Dermis microvascular lymphatic vessel endothelial cell (primary cell): ENCODE measurements around the gene ARMC7. TPM values are rescaled to one million over a fixed set of nuclear protein-coding genes. Genes with fewer than 3 reads are reported as not detected.

Source experiments
- DNase-seq, 2 donors: peaks; one replicate each; pipeline versions ENCODE4 v3.0.0 to v3.0.0-alpha.2; 2010; ENCODE audit warnings: low read depth in 2 of 2
- total RNA-seq: library from RNA; depleted of rRNA; stranded (reverse); fragments of >200 nt; gene quantifications from 2 replicates; pipeline ENCODE4 v1.2.1, GENCODE V29; 2014

Gene ARMC7
- total RNA-seq, 1 donor from 2014 or later = 3.9 TPM

DNA sequence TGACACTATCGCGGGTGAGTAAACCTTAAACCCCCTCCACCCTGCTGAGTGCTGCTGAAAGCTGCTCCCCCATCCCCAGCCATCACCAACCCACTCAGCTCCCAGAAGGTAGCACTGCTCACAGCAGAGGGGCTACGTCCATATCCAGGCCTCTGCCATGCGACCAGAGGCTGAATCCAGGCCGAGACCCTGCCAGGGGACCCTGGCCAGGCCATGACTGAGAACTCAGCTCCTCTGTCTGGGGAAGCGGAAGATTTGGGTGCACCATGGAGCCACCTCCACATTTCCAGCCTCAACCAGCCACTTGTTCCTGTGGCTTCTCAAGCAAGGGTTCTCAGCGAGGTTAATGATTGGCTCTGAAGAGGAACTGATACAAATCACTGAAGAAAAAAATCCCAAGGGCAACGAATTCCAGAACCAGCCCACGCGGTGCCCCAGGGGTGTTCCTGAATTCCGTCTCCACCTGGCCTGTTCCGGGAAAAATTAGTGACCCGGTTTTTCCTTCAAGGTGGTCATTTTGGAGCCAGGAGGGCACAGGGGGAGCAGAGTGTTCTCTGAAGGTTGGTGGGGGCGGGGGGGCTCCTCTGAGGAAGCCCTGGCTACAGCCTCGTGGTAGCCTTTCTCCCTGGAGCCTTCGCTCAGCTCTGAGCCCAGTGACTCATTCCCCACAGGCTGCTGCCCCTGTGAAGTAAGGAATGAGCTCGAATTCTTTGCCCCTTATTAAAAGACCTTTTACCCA is 31.3 kb upstream of the ARMC7 start:
- DNase-seq = peak in 1 of 2 donors; percentile 35

DNA sequence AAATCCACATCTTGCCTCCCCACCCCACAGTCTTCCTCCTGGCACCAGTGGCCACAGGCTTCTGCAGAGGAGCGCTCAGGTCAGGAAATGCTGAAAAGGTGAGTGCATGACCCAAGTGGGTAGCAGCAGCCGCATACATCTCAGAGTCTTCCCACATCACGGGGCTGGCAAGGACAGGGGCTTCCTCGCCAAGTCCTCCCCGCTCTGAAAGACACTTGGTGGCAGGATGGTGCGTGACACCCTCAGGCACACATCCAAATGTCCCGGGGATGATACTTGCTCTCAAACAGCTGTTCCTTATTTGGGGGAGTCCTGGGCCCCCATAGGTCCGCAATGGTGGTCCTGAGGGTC is 30.8 kb upstream of the ARMC7 start:
- DNase-seq = no peak

GRCh38 chr17:75081611-75082540 is 27.9 kb upstream of the ARMC7 start:
- no peak for DNase-seq

- DNase-seq = no peak
Measured at GRCh38 chr17:75082683-75083082, 27.1 kb upstream of the ARMC7 start.

- DNase-seq = peak; percentile 93 to 99
Measured at GRCh38 chr17:75084039-75084660, 25.6 kb upstream of the ARMC7 start.

DNA sequence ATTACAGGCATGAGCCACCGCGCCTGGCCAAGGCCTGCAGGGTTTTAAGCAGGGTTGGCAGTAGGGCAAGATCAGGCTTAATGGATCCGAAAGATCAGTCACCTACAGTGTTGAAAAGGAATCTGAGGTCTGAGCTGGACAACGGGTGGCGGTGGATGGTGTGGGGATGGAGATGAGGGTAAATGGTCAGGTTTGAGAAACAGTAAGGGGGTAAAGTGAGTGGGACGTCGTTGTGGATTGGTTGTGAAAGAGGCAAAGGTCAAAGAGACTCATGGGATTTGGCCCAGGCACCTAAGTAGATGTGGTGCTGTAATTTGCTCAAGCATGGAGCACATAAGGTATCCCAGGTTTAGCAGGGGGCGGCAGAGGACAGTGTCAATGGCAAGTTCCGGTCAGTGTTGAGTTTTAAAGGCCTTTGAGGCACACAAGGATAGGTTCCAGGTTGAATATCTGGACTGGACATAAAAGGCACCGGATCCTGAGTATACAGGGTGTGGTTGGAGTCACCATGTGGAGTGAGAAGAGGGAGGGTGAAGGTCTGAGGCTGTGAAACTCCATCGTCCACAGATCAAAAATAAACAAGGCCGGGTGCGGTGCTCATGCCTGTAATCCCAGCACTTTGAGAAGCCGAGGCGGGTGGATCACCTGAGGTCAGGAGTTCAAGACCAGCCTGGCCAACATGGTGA is 23.1 kb upstream of the ARMC7 start:
- no peak for DNase-seq

DNA sequence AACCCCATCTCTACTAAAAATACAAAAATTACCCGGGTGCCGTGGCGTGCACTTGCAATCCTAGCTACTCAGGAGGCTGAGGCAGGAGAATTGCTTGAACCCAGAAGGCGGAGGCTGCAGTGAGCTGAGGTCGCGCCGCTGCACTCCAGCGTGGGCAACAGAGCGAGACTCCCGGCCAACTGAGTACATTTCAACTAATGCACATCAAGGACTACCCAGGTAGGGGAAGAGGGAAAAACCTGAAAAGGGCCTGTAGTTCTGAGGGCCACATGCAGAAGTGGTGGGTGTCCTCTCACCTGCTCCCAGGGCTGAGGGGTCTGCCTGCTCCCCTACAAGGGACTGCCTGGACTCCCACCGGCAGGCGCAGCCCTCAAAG is 22.6 kb upstream of the ARMC7 start:
- DNase-seq = no peak

GRCh38 chr17:75087558-75088453 is 22.0 kb upstream of the ARMC7 start, which contains the start of gene SLC16A5:
SLC16A5 (plus strand) TSS chr17:75087954; CDS start chr17:75093637, 5,683 bp downstream.
- peak; percentile 83 to 87 for DNase-seq

- peak in 1 of 2 donors; percentile 60 for DNase-seq
Measured at GRCh38 chr17:75088465-75089417, 21.0 kb upstream of the ARMC7 start.

GRCh38 chr17:75090871-75091854 is 18.6 kb upstream of the ARMC7 start:
- no peak for DNase-seq

DNA sequence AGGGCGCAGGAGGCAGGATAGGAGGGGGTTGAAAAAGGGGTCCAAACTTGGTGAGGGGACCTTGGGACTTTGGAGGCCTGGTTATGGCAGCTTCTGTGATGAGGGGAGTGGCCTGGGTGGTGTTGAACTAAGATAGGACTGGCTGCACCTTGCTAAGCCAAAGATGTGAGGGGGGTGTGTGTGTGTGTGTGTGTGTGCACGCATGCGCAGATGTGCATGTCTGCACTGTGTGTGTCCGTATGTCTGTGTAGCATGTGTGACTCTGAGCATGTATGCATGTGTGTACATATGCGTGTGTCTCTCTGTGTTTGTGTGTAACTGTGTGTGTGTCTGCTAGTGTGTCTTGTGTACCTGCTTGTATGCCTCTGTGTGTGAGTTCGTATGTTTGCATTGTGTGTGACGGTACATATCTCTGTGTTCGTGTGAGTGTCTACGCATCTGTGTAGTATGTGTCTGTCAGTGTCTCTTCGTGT is 17.9 kb upstream of the ARMC7 start:
- no peak for DNase-seq

DNA sequence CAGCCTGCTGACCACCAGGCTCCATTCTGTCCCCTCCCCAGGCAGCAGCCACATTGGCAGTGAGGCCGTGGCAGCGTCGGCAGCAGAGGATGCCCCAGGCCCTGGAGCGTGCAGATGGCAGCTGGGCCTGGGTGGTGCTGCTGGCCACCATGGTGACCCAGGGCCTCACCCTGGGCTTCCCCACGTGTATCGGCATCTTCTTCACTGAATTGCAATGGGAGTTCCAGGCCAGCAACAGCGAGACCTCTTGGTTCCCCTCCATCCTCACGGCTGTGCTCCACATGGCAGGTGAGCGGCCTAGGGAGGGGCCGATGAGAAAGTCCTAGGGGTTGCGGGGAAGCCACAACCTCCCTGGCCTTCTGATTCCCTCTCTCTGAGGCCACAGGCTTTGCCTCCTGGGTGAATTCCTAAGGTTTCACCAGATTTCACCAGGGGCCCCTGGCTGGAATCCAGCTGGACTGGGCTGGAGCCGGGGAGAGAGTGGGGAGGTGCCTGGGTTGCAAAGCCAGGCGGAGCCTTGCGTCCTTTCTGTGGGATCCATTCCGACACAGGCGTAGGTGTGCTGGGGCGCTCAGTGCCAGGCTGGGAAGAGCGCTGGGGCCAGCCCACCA is 16.1 kb upstream of the ARMC7 start:
- no peak for DNase-seq

DNA sequence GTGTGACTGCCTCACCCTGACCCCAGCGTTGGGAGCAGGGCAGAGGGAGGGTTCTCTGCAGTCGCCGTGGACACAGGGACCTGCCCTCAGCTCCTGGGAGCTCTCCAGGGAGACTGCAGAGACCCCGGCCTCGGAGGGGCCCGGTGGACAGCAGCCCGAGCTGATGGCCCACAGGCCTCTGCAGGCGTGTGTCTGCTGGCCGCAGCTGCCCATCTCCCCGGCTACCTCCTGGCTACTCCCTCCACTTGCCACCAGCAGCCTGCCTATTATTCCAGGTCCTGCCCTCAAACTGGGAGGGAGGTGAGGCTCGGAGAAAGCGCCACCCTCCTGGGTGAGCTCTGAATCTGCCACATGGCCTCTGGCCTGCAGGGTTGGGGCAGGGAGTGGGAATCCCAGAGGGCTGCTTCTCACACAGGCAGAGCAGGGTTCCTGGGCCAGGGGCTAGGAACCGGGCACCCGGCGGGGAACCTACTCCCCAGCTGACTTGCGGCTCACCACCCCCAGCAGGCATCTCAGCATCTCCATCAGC is 14.8 kb upstream of the ARMC7 start:
- no peak for DNase-seq

GRCh38 chr17:75096082-75096625 is 13.6 kb upstream of the ARMC7 start:
- peak; percentile 64 to 88 for DNase-seq

GRCh38 chr17:75097865-75098264 is 11.9 kb upstream of the ARMC7 start:
- no peak for DNase-seq

GRCh38 chr17:75098861-75099260 is 10.9 kb upstream of the ARMC7 start:
- DNase-seq = no peak
